D721Med (cell line): ENCODE results near the gene OR13H1.
"Not testable (repeated sequence)": the region's sequence is repeated elsewhere in the genome, so short reads cannot be mapped to it uniquely, and the experiment has no call there.

Experiments used
- DNase-seq: peaks from one replicate; pipeline ENCODE4 v3.0.0; 2011; ENCODE audit warnings: low spot score; ENCODE audit not compliant: insufficient read length
- FAIRE-seq: peaks from 2 replicates; lab custom pipeline; 2011; peaks lifted over from hg19 to GRCh38; lab: Jason Lieb, UNC
- CTCF ChIP-seq: IDR thresholded peaks from 2 replicates; pipeline ENCODE4 v1.5.1; 2012; ENCODE audit warnings: mild to moderate bottlenecking, control low read depth; ENCODE audit not compliant: insufficient read depth; ENCODE audit errors: missing control alignments

Gene OR13H1

GRCh38 chrX:131543774-131544173 is at the start of gene OR13H1:
Gene OR13H1, plus strand, starts transcription at chrX:131544074. Its CDS starts 0 bp downstream, at chrX:131544074.
- FAIRE-seq = no peak
- DNase-seq = no peak
- no peak for TF ChIP-seq CTCF

- DNase-seq, FAIRE-seq: not testable (repeated sequence)
These were observed 42.3 kb upstream of the OR13H1 start for GRCh38 chrX:131501556-131501955.

- TF ChIP-seq CTCF = no peak
- FAIRE-seq (no peak), DNase-seq (no peak)
These were observed 30.5 kb upstream of the OR13H1 start for GRCh38 chrX:131513159-131513914.

DNA sequence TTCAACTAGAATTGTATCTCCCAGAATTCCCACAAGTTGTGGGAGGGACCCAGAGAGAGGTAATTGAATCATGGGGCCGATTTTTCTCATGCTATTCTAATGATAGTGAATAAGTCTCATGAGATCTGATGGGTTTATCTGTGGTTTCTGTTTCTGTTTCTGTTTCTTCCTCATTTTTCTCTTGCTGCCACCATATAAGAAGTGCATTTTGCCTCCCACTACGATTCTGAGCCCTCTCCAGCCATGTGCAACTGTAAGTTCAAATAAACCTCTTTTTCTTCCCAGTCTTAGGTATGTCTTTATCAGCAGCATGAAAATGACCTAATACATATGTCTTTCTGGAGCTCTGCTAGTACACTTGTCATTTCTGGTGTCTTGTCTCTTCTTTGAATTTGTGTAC is 22.1 kb upstream of the OR13H1 start:
- TF ChIP-seq CTCF = no peak
- no peak for DNase-seq
- FAIRE-seq = no peak

DNA sequence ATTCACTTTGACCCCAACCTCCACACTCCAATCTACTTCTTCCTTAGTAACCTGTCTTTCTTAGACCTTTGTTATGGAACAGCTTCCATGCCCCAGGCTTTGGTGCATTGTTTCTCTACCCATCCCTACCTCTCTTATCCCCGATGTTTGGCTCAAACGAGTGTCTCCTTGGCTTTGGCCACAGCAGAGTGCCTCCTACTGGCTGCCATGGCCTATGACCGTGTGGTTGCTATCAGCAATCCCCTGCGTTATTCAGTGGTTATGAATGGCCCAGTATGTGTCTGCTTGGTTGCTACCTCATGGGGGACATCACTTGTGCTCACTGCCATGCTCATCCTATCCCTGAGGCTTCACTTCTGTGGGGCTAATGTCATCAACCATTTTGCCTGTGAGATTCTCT is 344 bp downstream of the OR13H1 start:
- DNase-seq = no peak
- no peak for TF ChIP-seq CTCF
- no peak for FAIRE-seq

DNA sequence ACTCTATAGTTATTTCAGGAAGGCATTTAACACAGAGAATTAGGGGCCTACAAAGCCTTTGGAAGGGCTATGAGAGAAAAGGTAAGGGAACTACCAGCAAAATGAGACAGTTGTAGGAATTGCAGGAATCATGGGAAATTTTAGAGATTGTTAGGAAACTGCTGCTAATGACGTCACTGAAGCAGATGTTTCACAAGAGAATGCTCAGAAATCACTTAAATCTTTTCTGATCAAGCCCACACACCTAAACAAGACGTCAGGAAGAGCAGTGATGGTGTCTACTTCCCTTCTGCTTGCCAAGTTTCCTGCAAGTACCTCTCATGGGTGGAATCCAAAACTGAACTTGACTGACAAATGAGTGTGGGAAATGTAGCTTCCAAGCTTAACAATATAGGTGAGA is 5.1 kb downstream of the OR13H1 start:
- no peak for FAIRE-seq
- no peak for TF ChIP-seq CTCF
- DNase-seq = no peak

DNA sequence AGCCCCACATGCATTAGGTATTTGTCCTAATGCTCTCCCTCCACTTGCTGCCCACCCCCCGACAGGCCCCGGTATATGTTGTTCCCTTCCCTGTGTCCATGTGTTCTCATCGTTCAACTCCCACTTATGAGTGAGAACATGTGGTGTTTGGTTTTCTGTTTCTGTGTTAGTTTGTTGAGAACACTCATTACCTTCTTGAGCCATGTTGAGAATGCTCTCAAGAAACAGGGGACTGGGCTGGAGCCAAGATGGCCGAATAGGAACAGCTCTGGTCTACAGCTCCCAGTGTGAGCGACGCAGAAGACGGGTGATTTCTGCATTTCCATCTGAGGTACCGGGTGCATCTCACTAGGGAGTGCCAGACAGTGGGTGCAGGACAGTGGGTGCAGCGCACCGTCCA is 8.6 kb downstream of the OR13H1 start:
- not testable (repeated sequence) for FAIRE-seq, DNase-seq

DNA sequence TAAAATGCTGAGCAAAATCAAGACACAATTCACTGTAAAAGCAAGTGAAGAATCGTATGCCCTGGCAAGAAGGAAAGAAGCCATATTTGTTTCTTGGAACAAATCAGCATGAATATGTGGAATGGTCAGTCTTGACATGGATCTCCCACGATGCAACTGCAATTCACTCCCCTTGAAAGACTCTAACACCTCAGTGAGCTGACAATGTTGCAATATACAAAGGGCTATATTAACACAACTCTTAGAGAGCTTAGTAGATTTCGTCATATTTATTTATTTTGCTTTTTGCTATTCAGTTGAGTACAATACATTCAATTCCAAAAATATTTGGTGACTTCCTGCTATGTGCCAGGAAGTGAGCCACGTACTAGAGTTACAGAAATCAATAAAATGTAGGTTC is 14.7 kb downstream of the OR13H1 start:
- no peak for DNase-seq
- TF ChIP-seq CTCF = no peak
- FAIRE-seq = no peak
